Thymus (tissue), 11 donors: ENCODE results near the gene EPGN. TPM values are rescaled to one million over a fixed set of nuclear protein-coding genes. Genes with fewer than 3 reads are reported as not detected.

Experiments used
- DNase-seq, 9 donors: peaks; one replicate each; pipeline ENCODE4 v3.0.0-alpha.2; 2013; ENCODE audit warnings: low spot score in 9 of 9, low read depth in 6 of 9, missing footprints in 1 of 9
- H3K27ac ChIP-seq, 2 donors: one replicate each; pipeline ENCODE4 v1.5.1; 2013; ENCODE audit warnings: control low read depth in 1 of 2, low read depth in 1 of 2, low read length in 1 of 2, mild to moderate bottlenecking in 1 of 2, moderate library complexity in 1 of 2
- H3K27me3 ChIP-seq, 2 donors: one replicate each; pipeline ENCODE4 v1.5.1; 2013; ENCODE audit warnings: low read length in 1 of 2; ENCODE audit not compliant: control insufficient read depth in 2 of 2, insufficient read depth in 1 of 2
- H3K36me3 ChIP-seq, 2 donors: one replicate each; pipeline ENCODE4 v1.5.1; 2013; ENCODE audit warnings: low read length in 1 of 2, mild to moderate bottlenecking in 1 of 2, moderate library complexity in 1 of 2; ENCODE audit not compliant: control insufficient read depth in 2 of 2, insufficient read depth in 2 of 2
- H3K4me1 ChIP-seq, 2 donors: one replicate each; pipeline ENCODE4 v1.5.1; 2013; ENCODE audit warnings: low read length in 2 of 2; ENCODE audit not compliant: control insufficient read depth in 2 of 2, insufficient read depth in 2 of 2
- H3K4me3 ChIP-seq, 2 donors: one replicate each; pipeline ENCODE4 v1.5.1; 2013; ENCODE audit warnings: low read length in 2 of 2, control low read depth in 1 of 2, mild to moderate bottlenecking in 1 of 2
- H3K9me3 ChIP-seq, 2 donors: one replicate each; pipeline ENCODE4 v1.5.1; 2013; ENCODE audit warnings: low read length in 1 of 2, mild to moderate bottlenecking in 1 of 2; ENCODE audit not compliant: control insufficient read depth in 2 of 2, insufficient read depth in 1 of 2
- WGBS: extraction: QIAGEN DNeasy Blood & Tissue Kit; methylation state at CpG from one replicate; pipeline ENCODE4 v1.1.7; 2013; 5-methylcytosine and 5-hydroxymethylcytosine counted together
- polyA plus RNA-seq: library from polyadenylated mRNA; stranded (reverse); fragments of 200-250 nt; gene quantifications from one replicate; pipeline ENCODE4 v1.2.3, GENCODE V29; 2013
- total RNA-seq: library from RNA; stranded (reverse); fragments of 120-200 nt; gene quantifications from one replicate; pipeline ENCODE4 v1.2.4, GENCODE V29; 2013
- donor health status: healthy.

The EPGN gene
- total and polyA plus RNA-seq, 2 donors = 0.52 to 5.8 TPM

DNA sequence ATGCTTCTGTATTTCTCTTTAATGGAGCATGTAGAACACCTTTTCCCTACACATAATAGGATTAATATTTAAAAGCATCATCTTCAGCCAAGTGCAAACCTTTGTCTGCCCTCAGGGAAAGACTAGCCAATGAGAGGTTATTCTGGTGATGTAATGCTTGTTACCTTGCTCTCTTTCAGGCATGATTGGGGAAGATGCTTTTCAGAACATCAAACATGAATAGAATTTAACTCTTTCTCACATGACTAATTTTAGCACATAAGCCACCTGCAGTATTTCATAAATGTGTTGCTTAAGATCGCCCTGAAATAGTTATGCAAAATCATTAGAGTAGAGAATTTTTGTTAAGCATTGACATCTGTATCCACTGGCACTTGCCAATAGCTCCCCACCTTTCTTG is 10.7 kb upstream of the EPGN start:
- Histone ChIP-seq H3K4me3 (no peak overlapping the region), H3K9me3 (no peaks in the 10 kb centered on the region), H3K27me3 (no peaks in the 10 kb centered on the region), H3K36me3 (no peaks in the 10 kb centered on the region), H3K27ac (no peak overlapping the region), H3K4me1 (no peaks in the 10 kb centered on the region)
- no peak for DNase-seq
- 95% methylated on average over 1 of the region's 1 CpG for WGBS

DNA sequence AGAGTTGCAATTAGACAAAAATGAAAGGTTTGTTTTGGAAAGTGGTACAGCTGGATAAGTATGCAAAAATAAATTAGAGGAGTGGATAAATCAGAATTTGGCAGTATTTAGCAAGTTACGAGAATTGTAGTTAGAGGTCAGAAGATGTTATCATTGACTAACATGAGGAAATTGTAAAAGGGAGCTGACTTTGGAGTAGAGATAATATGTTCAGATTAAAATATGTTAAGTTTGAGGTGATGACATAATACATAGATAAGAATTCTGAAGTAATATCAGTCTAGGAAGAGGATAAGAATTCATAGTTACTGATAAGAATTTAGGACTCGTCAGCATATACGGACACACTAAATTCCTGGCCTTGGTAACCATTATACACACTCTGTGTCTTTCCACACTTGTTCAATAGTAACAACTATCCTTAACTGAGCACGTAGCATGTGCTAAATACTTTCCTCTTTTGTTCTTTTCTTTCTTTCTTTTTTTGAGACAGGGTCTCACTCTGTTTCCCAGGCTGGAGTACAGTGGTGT is 4.1 kb upstream of the EPGN start:
- H3K4me3 ChIP-seq = no peak overlapping the region
- no peaks in the 10 kb centered on the region for H3K9me3 ChIP-seq
- H3K36me3 ChIP-seq = no peaks in the 10 kb centered on the region
- no peak overlapping the region for H3K27ac ChIP-seq
- no peak for DNase-seq
- WGBS = 96% methylated on average over 4 of the region's 4 CpGs
- H3K4me1 ChIP-seq = no peaks in the 10 kb centered on the region
- no peaks in the 10 kb centered on the region for H3K27me3 ChIP-seq

DNA sequence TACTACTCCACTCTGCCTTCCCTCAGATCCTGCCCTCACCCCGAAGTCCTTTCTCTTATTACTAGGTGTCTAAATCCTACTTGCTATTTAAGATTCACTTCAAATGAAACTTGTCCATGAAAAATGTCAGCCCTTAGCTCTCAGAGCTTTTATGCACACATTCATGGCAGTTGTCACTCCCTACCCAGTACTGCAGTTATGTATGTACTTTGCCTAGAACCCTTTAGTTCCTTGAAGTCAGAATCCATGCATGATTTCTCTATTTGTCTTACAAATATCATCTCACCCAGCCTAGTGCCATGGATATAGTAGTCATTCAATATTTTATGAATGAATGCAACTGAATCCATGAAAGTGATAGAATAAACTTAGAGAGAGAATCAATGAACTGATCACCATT is 3.3 kb upstream of the EPGN start:
- no peak overlapping the region for H3K4me3 ChIP-seq
- 97% methylated on average over 1 of the region's 1 CpG for WGBS

DNA sequence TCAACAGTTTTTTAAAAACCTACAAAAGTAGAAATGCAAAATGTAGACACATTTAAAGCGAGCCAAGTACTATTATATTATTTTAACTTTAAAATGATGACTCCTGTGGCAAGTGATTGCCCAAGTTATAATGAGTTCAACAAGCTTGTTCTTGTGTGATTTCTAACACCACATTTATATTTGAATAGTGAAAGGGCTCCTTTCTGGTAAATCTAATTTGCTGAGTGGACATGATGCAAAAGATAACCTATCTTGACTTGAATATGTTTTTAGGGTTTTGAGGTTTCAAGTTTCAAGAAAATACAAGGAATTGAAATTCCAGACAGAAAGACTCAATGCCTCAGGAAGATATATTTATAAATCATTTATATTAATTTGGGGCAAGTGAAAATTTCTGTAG is 1.1 kb upstream of the EPGN start:
- DNase-seq = no peak
- Histone ChIP-seq H3K4me3 (no peak overlapping the region), H3K36me3 (no peaks in the 10 kb centered on the region), H3K27me3 (no peaks in the 10 kb centered on the region), H3K9me3 (no peaks in the 10 kb centered on the region), H3K27ac (no peak overlapping the region), H3K4me1 (no peaks in the 10 kb centered on the region)
- WGBS = 99% methylated on average over 1 of the region's 1 CpG

More for the DNA sequence above, 3.3 kb upstream of the EPGN start:
- Histone ChIP-seq H3K27me3 (no peaks in the 10 kb centered on the region), H3K4me1 (no peaks in the 10 kb centered on the region), H3K9me3 (no peaks in the 10 kb centered on the region), H3K27ac (no peak overlapping the region), H3K36me3 (no peaks in the 10 kb centered on the region)
- no peak for DNase-seq

DNA sequence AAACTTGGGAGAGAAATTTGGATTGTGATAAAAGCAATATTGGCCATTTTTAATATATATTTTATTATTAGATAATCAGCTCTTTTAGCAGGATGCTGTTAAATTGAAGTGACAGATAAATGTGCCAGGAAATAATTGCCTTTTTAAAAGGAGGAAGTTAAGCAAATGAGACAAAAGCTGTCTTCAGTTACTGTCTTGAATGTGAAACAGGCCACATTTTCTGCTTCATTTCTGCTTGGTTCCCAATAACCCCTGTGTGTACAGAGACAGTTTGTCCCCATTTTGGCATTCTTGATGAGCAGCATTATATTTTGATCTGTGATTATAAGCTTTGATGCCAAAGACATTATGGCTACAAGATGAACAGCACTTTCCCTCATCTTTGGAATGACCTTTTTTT is 953 bp downstream of the EPGN start:
- Histone ChIP-seq H3K36me3 (no peaks in the 10 kb centered on the region), H3K27me3 (no peaks in the 10 kb centered on the region), H3K4me1 (no peaks in the 10 kb centered on the region), H3K27ac (no peak overlapping the region), H3K4me3 (no peak overlapping the region), H3K9me3 (no peaks in the 10 kb centered on the region)
- DNase-seq = no peak

DNA sequence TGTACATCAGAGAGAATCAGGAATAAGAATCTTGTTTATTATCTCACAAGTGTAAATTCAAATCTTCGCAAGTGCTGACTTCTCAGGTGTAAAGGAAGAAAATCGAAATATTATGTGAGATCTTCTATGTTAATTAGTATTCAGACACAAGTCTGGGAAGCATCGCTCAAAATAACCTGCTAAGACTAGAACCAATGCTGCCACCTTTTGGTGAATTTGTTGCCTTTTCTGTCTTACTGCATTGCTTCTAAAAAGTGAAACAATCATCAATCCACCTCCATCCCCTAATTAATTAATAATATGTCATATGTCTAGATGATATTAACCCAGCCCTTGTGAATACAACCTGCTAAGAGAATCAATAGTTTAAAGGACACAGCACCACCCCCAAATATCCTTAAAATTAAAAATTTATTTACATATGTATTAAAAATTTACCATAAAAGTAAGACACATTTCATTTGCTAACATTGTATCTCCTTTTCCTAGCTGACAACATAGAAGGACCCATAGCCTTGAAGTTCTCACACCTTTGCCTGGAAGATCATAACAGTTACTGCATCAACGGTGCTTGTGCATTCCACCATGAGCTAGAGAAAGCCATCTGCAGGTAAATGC is 3.5 kb downstream of the EPGN start:
- Histone ChIP-seq H3K27me3 (no peaks in the 10 kb centered on the region), H3K9me3 (no peaks in the 10 kb centered on the region), H3K27ac (no peak overlapping the region), H3K4me1 (no peaks in the 10 kb centered on the region), H3K36me3 (no peaks in the 10 kb centered on the region), H3K4me3 (no peak overlapping the region)
- peak in 7 of 9 donors; percentile 13 to 67 (median 34) for DNase-seq
- WGBS = 48% methylated on average over 4 of the region's 4 CpGs

DNA sequence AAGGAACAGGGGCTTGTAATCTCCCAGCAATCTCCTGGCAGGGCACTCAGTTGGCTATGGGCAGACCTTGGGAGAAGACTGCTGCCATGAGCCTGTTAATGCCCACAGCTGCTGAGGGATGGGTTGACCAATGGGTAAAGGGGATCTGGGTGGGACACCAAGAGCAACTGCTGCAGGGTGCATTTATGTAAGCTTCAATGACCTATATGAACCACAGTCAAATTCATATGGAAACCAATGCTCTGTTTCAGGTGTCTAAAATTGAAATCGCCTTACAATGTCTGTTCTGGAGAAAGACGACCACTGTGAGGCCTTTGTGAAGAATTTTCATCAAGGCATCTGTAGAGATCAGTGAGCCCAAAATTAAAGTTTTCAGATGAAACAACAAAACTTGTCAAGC is 6.1 kb downstream of the EPGN start:
- WGBS = 99% methylated on average over 2 of the region's 2 CpGs
- Histone ChIP-seq H3K4me1 (no peaks in the 10 kb centered on the region), H3K27ac (no peak overlapping the region), H3K36me3 (no peaks in the 10 kb centered on the region), H3K9me3 (no peaks in the 10 kb centered on the region), H3K4me3 (no peak overlapping the region), H3K27me3 (no peaks in the 10 kb centered on the region)
- DNase-seq = no peak

DNA sequence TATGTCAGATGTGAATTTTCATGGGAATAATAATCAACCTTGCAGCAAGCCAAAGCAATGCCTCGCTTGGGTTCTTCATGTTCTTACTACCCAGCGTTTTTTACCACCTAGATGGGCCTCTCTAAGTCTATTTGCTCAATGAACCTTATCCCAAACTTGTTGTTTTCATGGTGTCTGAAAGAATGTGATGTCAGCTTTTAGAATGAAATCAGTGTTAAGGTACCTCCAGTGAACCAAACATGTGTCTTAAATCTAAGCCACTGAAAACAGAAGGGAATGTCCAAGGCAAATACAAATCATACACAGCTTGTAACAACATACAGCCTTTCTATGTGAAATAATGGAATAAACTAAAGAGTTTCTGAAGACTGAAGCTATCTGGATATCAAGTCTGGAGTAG is 6.7 kb downstream of the EPGN start:
- Histone ChIP-seq H3K27ac (no peak overlapping the region), H3K4me3 (no peak overlapping the region), H3K4me1 (no peaks in the 10 kb centered on the region), H3K27me3 (no peaks in the 10 kb centered on the region), H3K9me3 (no peaks in the 10 kb centered on the region), H3K36me3 (no peaks in the 10 kb centered on the region)
- 93% methylated on average over 2 of the region's 2 CpGs for WGBS
- DNase-seq = no peak

DNA sequence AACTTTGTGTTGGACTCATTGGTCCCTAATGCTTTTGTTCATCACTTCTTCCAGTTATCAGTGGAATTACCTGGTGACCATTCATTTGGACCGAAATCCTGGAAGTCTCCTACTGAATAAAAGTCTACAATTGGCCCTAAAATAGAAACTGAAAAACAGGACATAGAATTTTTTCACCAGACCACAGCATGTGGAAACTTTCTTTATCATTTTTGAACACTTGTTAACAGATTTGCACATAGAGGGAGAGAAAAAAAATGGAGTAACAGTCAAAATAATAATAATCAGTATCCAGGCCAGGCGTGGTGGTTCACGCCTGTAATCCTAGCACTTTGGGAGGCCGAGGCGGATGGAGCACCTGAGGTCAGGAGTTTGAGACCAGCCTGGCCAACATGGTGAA is 7.1 kb downstream of the EPGN start:
- no peak overlapping the region for H3K4me3 ChIP-seq
- DNase-seq = no peak
- no peak overlapping the region for H3K27ac ChIP-seq
- H3K36me3 ChIP-seq = no peaks in the 10 kb centered on the region
- 73% methylated on average over 5 of the region's 5 CpGs for WGBS
- H3K4me1 ChIP-seq = no peaks in the 10 kb centered on the region
- no peaks in the 10 kb centered on the region for H3K27me3 ChIP-seq
- no peaks in the 10 kb centered on the region for H3K9me3 ChIP-seq
